NCI-H510A (cell line): ENCODE data around the gene RBM43.

Experiments used
- DNase-seq: peaks from one replicate; lab custom pipeline; 2025; lab: John Stamatoyannopoulos, UW

Gene RBM43

DNA sequence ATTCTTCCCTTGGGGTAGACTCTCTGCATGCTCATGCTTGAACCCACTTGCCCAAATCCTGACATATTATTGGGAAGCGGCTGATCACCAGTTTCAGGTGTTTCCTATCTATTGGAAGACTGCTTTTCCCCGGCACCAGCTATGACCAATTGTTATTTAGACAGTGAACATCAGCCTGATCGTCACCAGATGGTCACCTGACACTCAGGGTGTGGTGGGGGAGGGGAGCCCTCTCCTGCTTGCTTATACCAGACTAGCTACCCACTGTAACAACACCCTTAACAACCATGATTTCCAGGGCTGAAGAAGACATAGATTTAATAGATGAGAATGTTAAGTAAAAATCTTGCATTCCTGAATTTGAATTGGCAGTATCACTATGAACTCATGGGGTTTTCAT, 44.3 kb downstream of the RBM43 start:
- DNase-seq, result no peak

DNA sequence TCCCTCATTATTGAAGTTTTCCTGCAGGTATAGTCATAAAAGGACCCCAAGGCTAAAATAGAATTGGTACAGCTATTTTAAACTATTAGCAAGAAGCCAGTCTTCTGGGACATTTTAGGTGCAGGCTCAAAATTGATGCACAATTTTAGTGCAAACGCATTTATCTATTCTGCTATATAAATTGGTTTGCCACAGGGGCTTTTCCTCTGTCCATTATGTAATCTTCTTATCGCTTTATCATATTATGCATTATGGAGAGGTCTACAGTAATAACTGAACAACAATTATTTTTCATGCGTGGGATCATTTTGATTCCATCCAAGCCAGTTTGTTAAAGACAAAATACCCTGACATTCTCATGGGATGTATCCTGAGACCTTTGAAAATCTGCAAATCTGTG, 54.6 kb downstream of the RBM43 start:
- DNase-seq, result no peak

DNA sequence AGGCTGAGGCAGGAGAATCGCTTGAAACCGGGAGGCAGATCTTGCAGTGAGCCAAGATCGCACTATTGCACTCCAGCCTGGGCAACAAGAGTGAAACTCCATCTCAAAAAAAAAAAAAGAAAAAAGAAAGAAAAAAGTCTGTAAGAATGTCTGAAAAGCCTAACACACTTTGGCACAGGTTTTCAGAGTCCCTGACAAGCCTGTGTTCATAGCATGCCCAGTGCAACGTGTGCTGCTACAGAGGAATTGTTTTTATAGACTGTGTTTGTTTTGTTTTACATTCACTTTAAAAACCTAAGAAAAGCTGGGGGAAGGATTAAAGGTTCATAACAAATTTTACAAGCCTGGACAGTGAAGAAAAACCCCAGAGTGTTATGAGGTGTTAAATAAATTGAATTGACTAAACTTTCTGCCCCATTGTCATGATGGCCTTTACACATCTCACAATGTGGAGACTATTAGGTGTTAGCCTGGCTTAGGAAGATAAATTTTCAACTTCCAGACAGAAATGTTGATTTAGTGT, 55.2 kb downstream of the RBM43 start:
- no peak for DNase-seq

DNA sequence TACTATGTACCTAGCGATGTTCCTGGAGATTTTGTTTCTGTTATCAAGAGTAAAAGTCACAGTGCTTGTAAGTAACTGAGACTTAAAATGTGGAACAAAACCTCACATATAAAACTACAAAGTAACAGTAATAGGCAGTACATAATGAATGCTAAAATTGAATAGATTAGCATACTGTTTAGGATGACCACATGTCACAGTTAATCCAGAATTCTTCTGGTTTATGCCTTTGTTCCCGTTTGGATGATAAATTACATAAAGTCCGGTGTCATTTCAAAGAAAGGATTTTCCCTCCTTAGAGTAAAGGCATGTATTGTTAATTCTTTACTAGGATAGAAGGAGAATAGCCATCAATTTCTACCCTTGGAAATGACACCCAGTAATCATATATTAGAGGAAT, 56.1 kb downstream of the RBM43 start:
- no peak for DNase-seq

GRCh38 chr2:151204756-151205155, 56.9 kb downstream of the RBM43 start:
- DNase-seq, result no peak

GRCh38 chr2:151200844-151201243, 60.8 kb downstream of the RBM43 start:
- no peak for DNase-seq

DNA sequence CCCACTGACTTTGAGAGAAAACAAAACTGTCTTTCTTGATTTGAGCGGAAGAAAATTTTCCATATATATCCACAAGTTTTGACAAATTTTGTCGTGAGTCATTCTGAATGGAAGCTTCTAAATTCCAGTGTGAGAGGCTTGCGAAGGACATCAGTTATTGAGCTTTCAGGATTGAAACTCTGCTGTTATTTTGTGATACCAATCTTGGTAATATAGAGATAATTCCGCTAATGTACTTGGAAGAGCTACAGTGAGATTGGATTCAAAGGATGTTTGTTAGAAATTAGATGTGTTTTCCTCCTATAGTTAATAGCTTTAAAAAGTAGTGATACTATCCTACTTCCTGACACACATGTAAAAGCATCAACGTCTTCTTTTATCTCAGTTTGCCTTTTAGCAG, 61.4 kb downstream of the RBM43 start:
- DNase-seq, result no peak

DNA sequence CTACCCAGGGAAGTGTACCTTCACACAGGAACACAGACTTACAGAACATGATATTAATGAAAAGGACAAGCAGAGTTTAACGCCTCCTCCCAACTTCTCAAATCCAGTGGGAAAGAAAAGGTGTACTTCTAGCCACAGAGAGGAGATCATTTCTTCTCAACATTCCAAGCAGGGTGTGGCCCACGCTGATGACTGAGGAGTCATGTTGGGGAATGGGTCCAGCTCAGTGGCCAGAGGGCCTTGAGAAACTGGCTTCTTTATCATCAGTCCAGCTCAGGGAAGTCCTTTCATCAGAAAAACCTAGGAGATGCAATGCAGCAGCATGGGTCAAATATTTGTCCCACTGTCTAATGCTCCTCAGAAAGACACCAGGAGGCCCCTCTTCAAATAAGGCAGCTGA, 63.0 kb downstream of the RBM43 start:
- no peak for DNase-seq
